ENCODE measurements around the gene DVL2. TPM values are rescaled to one million over a fixed set of nuclear protein-coding genes. Genes with fewer than 3 reads are reported as not detected.

Gene DVL2
- total RNA-seq, 1 donor from 2014 or later: 99.7 TPM

- no peak for DNase-seq (ENCODE audit: extremely low spot score, unreplicated experiment)
- no peak overlapping the region for H3K4me3 Mint-ChIP-seq (ENCODE audit: unreplicated experiment)
- TF ChIP-seq CTCF (IDR thresholded peaks at IDR 0.05): no peak
These were observed 5.4 kb downstream of the DVL2 start for GRCh38 chr17:7228920-7229319.

GRCh38 chr17:7226721-7227710 lies 7.3 kb downstream of the DVL2 start:
- Mint-ChIP-seq H3K4me1 (ENCODE audit: unreplicated experiment) (peaks cover 22% of the 10 kb centered on the region), H3K27ac (ENCODE audit: unreplicated experiment) (no peak overlapping the region), H3K9me3 (ENCODE audit: unreplicated experiment) (no peaks in the 10 kb centered on the region), H3K27me3 (ENCODE audit: unreplicated experiment) (no peaks in the 10 kb centered on the region), H3K4me3 (ENCODE audit: unreplicated experiment) (no peak overlapping the region), H3K36me3 (ENCODE audit: unreplicated experiment) (peaks cover 41% of the 10 kb centered on the region)
- DNase-seq (ENCODE audit: extremely low spot score, unreplicated experiment): no peak
- no peak for TF ChIP-seq CTCF (IDR thresholded peaks at IDR 0.05)

More at GRCh38 chr17:7228920-7229319, 5.4 kb downstream of the DVL2 start:
- Mint-ChIP-seq H3K4me1 (ENCODE audit: unreplicated experiment) (peaks cover 32% of the 10 kb centered on the region), H3K27ac (ENCODE audit: unreplicated experiment) (no peak overlapping the region), H3K27me3 (ENCODE audit: unreplicated experiment) (no peaks in the 10 kb centered on the region), H3K9me3 (ENCODE audit: unreplicated experiment) (no peaks in the 10 kb centered on the region), H3K36me3 (ENCODE audit: unreplicated experiment) (peaks cover 35% of the 10 kb centered on the region)

GRCh38 chr17:7225711-7226331 lies 8.5 kb downstream of the DVL2 start:
- Mint-ChIP-seq H3K27me3 (ENCODE audit: unreplicated experiment) (no peaks in the 10 kb centered on the region), H3K36me3 (ENCODE audit: unreplicated experiment) (peaks cover 40% of the 10 kb centered on the region), H3K4me3 (ENCODE audit: unreplicated experiment) (no peak overlapping the region), H3K9me3 (ENCODE audit: unreplicated experiment) (no peaks in the 10 kb centered on the region), H3K27ac (ENCODE audit: unreplicated experiment) (no peak overlapping the region), H3K4me1 (ENCODE audit: unreplicated experiment) (peaks cover 23% of the 10 kb centered on the region)
- TF ChIP-seq CTCF (IDR thresholded peaks at IDR 0.05): no peak
- no peak for DNase-seq (ENCODE audit: extremely low spot score, unreplicated experiment)

GRCh38 chr17:7224661-7225111 lies 9.6 kb downstream of the DVL2 start:
- Mint-ChIP-seq H3K27ac (ENCODE audit: unreplicated experiment) (peak overlapping the region; percentile 38), H3K27me3 (ENCODE audit: unreplicated experiment) (no peaks in the 10 kb centered on the region), H3K36me3 (ENCODE audit: unreplicated experiment) (peaks cover 33% of the 10 kb centered on the region), H3K4me1 (ENCODE audit: unreplicated experiment) (peaks cover 28% of the 10 kb centered on the region), H3K4me3 (ENCODE audit: unreplicated experiment) (no peak overlapping the region), H3K9me3 (ENCODE audit: unreplicated experiment) (no peaks in the 10 kb centered on the region)
- no peak for DNase-seq (ENCODE audit: extremely low spot score, unreplicated experiment)
- TF ChIP-seq CTCF (IDR thresholded peaks at IDR 0.05): no peak

- Mint-ChIP-seq H3K4me3 (ENCODE audit: unreplicated experiment) (no peak overlapping the region), H3K36me3 (ENCODE audit: unreplicated experiment) (peaks cover 29% of the 10 kb centered on the region), H3K27me3 (ENCODE audit: unreplicated experiment) (no peaks in the 10 kb centered on the region), H3K27ac (ENCODE audit: unreplicated experiment) (no peak overlapping the region), H3K4me1 (ENCODE audit: unreplicated experiment) (peaks cover 33% of the 10 kb centered on the region), H3K9me3 (ENCODE audit: unreplicated experiment) (no peaks in the 10 kb centered on the region)
- no peak for TF ChIP-seq CTCF (IDR thresholded peaks at IDR 0.05)
- no peak for DNase-seq (ENCODE audit: extremely low spot score, unreplicated experiment)
These were observed 10.2 kb downstream of the DVL2 start for GRCh38 chr17:7224110-7224509.

Data from osteocyte (in vitro differentiated cells).